Kasumi-1 (cell line): ENCODE data around the gene TMEM191C.
"Not testable (repeated sequence)": the region's sequence is repeated elsewhere in the genome, so short reads cannot be mapped to it uniquely, and the experiment has no call there.

Source experiments
- DNase-seq, 2 experiments: peaks; one replicate each; lab custom pipeline; 2025; lab: John Stamatoyannopoulos, UW

Gene TMEM191C

DNA sequence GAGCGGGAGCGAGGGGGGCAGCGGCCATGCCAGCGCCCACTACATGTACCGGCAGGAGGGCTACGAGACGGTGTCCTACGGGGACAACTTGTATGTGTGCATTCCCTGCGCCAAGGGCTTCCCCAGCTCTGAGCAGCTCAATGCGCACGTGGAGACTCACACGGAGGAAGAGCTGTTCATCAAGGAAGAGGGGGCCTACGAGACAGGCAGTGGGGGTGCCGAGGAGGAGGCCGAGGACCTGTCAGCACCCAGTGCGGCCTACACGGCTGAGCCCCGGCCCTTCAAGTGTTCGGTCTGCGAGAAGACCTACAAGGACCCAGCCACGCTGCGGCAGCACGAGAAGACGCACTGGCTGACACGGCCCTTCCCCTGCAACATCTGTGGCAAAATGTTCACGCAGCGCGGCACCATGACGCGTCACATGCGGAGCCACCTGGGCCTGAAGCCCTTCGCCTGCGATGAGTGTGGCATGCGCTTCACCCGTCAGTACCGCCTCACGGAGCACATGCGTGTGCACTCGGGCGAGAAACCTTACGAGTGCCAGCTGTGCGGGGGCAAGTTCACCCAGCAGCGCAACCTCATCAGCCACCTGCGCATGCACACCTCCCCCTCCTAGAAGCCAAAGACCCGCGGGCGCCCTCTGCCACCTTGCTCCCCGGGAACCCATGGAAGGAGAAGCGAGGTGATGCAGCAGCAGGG, 20.9 kb upstream of the TMEM191C start:
- no peak for DNase-seq

DNA sequence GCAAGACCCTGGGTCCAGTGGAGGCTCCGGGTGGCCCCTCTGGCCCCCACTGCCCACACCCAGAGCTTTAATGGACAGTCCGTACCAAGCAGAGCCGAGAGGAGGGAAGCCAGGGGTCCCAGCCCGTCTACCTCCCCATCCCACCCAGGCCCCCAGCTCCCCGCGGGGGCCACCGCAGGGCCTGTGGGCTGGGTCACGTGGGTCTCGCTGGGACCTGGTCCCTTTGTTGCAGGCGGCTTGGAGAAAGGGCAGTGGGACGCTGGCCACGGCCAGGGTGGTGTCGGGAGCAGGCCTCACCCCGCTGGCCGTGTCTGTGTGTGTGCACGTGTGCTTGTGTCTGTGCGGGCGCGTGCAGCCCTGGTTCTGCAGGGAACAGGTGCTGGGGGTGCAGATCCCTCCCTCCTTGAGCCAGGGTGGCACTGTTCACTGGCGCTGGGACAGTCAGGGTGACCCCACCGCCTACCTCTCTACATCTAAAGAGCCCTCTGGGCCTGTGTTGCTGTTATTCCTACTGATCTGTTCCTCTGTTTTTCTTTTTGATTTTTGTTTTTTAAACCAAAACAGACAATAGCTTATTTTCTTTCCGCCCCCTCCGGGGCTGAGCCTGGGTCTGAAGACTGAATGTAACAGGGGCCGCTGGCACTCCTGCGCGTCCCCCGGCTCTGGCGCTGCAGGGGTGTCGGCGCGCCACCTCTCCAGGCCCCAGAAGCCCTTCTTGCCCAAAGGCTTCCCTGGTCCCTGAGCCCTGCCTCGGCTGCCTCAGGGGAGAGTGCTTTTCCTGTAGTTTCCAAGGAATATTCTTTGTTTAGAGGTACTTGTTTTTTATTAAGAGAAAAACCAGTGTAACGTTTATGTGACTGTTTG, 20.1 kb upstream of the TMEM191C start:
- DNase-seq: no peak

DNA sequence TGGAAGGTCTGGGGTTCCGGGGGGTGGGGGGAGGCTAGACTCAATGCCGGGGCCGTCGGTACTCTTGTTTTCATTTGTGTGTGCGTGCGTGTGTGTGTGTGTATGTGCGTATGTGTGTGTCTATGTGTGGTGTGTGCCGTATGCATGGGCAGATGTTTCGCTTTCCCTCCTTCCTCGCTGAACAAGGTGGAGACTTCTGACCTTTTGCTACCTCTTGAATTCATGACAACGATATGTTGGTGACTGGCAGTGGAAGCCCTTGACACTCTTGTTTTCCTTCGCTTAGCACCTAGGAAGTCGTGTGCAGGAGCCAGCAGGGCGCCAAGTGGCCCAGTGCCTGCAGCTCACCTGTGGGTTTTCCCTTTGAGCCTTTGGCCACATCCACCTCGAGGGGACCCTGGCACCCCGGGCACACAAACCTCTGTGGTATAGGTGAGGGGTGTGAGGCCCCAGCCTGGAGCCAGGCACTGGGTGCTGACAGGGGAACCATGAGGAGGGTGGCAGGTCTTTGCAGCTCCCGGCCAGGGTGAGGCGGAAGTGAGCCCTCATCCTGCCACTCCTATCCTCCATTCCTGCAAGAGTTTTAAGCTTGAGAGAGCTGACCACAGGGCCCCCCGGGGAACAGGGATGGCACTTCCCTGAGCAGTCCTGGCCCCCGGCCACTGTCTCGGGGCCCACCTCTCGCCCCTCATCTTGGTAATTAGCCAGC, 19.3 kb upstream of the TMEM191C start:
- no peak for DNase-seq

DNA sequence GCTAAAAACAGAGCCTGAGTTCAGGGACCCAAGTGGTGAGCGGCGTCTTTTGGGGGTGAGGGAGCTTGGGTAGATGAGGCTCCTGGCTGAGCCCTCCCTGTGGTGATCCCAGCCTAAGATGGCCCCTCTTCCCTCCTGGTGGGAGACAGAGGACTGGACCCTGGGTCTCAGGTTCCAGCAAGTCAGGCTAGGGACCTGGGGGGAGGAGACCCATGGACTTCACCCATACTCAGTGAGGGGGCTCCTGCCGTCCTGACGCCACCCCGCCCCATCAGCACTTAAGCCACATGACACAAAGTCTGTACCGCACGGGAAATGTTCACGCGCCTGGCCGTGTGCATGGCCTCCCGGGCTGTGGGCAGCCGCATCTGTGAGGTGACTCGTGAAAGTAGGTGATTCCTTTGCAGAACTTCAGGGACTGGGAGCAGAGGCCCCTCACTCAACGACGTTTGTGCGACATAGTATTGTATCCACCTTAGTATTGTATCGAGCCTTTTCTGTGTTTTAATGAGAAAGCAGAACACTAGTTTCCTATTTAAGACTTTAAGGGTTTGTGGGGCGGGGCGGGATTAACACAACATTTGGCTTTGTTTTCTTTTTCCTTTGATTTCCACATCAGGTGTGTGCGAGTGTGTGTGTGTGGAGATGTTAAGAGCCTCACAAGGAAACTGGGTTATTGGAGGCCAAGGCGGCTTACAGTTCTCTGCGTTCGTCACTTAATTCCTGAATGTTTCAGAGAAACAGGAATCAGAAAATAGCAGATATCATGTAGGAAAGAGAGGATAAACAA, 18.4 kb upstream of the TMEM191C start:
- no peak for DNase-seq

DNA sequence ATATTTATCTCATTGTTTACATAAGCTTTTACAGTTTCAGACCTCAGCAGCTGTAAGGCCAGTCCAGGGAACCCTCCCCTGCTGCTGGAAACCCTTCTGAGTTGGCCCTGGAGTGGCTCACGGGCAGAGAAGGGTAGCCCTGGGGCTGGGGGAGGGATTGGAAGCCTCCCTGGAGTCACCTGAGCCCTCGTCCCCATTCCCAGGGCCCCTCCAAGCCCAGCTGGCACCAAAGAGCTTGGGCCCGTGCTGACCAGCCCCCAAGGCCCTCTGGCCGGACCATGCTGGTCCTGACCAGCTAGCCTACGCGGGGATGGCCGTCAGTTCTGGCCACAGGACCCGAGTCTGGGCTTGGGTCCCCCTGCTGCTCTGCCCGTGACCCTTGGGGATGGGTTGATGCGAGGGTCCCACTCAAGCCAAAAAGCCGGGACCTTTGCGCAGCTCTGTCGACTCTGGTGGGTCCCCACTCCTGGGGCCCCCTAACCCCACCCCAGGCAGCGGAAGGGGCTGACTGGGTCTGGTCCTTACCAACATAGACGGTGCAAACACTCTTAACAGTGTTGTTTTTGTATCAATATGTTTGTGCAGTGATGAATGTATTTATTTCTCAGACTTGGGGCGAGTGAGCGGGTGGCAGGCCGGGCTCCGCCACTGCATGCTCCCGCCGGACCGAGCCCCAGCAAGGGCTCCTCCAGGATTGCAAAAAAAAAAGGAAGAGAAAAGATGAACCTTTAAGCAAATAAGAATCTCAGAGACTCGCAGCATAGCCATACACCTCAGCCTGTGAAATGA, 17.5 kb upstream of the TMEM191C start:
- no peak for DNase-seq

DNA sequence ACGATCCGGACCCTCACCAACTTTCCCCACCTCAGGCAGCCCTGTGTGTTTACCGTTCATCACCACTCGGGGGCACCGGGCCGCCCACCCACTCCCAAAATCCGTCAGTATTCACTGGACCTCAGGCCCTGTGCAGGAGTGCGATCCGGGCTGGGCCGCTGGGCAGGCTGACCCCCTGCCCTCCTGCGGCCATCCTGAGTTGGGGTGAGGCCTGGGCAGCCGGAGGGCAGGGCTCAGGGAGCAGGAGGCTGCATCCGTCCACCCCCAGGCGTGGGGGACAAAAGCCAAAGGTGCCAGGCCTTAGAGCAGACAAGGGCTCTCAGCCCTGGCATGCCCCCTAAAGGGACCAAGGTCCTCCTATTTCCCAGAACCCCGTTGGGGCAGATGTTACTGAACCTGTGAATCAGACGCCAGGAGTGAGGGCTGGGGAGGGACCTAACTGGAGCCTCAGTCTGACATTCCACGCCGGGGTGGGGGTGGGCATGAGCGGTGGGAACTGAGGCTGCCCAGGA, 16.8 kb upstream of the TMEM191C start:
- no peak for DNase-seq

DNA sequence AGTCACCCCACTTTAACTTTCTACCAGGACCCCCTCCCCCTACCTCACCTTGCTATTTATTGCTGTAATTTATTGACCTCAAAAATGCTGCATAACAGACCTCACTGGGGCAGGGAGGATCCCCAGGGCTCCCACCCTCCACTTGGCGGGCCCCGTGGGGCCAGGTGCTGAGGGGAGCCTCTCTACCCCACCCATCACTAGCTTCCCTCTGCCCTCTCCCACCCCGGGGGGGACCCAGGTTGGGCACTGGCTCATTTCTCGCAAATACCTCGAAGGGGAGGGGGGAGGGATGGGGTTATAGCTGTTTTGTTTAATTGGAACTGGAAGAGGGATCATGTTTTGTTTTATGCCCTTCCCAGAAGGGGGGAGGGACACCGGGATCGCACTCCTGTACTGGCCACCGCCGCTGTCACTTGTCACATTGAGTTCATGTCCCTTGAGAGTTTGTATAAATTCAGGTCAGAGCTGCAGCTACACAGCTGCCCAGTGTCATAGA, 16.3 kb upstream of the TMEM191C start:
- no peak for DNase-seq

DNA sequence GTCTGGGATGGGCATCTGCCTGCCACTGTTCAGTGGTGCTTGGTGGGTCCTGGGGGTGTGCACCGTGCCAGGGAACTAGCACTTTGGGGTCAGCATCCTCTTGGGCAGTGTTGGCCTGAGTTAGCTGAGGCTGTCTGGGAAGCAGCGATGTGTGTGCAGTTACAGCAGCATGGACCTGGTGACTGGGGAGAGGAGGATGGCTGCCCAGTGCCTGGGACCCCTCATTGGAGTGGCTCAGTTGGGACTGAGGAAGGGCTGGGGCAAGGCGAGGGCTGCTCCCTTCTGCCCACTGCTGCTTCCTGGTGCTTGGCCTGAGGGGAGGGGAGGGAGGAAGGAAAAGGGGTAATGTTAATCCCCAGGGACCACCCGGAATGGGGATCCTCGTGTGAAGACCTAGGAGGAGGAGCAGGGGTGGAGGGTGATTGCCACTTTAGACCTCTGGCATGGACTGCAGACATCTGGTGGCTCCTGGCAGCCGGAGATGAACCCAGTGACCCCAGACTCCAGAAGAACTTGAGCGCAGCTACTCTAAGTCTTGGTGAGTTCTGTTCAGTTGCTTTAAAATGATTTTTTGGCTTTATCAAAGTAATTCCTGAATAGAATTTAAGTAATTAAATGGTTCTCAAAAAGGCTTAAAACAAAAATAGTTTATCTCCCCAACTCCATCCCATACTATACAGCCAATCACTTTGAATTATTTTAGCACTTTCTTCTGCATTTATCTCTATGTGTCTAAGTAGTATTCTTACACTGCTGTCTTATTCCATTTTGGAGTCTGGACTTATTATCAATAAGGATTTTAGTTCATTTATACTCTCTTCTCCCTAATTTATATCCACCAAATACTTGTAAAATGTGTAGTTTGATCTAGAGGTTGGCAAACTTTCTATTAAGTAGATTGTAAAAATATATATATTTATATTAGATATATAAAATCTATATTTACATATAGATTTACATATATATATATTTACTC, 15.4 kb upstream of the TMEM191C start:
- DNase-seq: no peak

DNA sequence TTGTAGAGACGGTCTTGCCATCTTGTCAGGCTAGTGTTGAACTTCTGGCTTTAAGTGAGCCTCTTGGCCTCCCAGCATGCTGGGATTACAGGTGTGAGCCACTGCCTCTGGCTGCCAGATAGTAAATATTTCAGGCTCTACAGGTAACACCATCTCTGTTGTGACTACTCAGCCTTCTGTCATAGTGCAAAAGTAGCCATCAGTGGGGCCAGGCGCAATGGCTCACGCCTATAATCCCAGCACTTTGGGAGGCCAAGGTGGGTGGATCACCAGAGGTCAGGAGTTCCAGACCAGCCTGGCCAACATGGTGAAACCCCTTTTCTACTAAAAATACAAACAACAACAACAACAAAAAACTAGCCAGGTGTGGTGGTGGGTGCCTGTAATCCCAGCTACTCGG, 14.5 kb upstream of the TMEM191C start:
- DNase-seq: not testable (repeated sequence)

DNA sequence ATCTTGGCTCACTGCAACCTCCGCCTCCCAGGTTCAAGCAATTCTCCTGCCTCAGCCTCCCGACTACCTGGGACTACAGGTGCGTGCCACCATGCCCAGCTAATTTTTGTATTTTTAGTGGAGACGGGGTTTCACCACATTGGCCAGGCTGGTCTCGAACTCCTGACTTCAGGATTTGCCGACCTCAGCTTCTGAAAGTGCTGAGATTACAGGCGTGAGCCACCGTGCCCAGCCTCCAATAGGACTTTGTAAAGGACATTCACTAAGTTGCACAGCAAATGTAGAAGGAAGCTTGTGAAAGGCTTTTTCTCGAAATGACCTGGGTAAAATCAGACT, 12.2 kb upstream of the TMEM191C start:
- DNase-seq: not testable (repeated sequence)

DNA sequence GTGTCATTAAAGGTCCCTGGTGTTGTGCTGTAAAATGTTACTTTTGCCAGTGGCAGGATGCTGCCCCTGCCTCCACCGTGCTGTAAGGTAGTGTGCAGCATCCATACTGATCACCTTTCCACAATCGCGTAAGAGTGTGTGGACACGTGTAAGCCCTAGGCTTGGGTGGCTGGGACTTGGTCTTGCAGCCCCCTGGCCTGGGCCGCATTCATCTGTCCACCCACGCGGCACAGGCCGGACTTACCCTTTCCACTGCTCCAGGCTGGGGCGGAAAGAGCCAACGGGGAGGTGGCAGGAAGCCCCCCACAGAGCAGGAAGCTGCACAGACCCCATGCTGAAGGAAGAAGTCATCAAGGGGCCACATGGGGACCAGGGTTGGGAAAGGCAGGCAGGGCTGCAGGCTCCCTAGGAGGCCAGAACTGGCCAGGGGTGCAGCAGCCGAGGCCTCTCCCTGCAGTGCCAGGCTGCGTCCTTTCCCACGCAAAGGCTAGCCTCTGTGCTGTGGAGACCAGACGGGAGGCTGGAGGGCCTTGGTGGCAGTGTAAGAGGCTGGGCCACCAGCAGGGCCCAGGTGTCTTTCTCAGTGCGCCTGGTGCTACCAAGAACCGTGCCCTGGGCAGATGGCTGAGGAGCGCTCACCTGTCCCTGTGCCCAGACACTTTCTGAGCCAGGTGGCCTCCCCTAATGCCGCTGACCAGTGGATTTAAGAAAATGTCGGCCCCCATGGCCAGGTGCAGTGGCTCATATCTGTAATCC, 11.7 kb upstream of the TMEM191C start:
- no peak for DNase-seq

DNA sequence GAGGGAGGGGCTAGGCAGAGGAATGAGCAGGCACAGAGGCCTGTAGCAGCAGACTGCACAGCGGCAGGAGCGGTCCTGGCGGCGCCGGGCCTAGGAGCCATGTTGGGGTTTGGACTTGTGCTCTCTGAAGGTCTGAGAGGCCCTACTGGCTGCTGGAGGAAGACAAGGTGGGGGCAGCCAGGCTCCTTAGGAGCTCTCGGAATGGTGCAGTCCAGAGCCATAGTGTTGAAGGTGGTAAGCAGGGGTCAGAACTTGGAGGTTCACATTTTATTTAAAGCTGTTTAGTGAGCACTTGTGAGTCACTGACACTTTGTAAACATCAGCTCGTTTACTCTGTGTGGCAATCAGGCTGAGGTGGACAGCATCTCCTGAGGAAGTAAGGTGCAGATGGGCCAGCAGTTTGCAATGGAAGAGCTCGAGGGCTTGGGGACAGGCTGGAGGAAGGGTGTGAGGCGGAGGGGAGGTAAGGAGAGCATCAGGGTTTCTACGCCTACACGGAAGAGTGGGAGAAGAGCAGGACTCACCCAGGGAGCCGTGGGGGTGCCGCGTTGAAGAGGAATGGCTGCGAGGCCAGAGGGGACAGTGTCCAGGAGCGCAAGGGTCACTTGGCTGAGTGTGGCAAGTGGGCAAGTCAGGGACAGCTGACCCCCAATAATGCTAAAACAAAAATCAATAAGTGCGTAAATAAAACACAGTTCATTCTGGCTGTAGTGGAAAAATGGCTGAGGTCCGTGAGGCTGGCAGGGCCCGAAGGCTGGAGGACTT, 10.0 kb upstream of the TMEM191C start:
- DNase-seq: no peak

DNA sequence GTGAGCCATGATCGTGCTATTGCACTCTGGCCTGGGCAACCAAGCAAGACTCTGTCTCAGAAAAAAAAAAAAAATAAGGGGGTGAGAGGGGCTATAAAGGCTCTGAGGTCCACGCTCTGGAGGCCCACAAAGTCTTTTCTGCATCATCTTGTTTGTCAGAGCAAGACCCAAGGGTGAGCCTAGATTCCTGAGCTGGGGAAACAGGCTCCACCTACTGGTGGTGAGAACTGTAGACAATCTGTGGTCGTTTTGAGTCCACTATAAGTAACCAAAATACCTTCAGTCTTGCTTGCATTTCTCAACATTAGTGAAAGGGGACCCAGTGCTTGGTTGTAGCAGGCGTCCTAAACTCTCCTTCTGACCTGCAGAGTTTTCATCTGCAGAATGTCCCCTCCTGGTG, 4.5 kb upstream of the TMEM191C start:
- DNase-seq: not testable (repeated sequence)

DNA sequence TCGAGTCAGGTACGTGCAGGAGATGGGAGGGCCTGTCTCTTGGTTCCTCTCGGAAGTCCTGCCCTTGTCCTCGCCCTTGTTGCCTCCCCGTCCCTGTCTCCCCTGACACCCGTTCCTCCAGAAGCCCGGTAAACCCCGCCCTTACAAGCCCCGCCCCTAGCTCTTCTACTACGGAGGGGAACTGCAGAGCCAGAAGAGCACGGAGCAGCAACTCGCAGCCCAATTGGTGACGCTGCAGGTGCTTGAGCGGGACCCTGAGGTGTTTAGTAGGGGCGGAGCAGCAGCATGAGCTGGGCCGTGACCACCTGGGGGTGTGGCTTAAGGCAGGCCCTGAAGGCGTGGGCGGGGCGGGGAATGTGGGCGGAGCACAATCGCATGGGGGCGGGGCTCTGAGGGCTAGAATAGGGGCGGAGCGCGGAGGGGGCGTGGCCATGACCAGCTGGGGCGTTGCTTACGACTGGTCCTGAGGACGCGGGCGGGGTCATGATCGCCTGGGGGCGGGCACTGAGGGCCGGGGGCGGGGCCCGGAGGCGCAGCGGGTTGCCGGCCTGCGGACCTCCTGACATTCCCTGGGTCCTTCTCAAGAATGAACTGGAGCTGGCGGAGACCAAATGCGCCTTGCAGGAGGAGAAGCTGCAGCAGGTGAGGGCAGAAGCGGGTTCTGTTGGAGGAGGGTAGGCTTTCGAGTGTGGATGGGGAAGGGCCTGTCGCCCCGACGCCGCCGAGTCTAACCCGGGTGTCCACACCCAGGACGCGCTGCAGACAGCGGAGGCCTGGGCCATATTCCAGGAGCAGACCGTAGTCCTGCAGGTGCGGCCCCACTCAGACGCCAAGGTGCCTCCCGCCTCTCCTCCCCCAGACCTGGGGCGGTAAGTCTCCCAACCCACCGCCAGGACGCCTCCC, 1.3 kb downstream of the TMEM191C start:
- not testable (repeated sequence) for DNase-seq

DNA sequence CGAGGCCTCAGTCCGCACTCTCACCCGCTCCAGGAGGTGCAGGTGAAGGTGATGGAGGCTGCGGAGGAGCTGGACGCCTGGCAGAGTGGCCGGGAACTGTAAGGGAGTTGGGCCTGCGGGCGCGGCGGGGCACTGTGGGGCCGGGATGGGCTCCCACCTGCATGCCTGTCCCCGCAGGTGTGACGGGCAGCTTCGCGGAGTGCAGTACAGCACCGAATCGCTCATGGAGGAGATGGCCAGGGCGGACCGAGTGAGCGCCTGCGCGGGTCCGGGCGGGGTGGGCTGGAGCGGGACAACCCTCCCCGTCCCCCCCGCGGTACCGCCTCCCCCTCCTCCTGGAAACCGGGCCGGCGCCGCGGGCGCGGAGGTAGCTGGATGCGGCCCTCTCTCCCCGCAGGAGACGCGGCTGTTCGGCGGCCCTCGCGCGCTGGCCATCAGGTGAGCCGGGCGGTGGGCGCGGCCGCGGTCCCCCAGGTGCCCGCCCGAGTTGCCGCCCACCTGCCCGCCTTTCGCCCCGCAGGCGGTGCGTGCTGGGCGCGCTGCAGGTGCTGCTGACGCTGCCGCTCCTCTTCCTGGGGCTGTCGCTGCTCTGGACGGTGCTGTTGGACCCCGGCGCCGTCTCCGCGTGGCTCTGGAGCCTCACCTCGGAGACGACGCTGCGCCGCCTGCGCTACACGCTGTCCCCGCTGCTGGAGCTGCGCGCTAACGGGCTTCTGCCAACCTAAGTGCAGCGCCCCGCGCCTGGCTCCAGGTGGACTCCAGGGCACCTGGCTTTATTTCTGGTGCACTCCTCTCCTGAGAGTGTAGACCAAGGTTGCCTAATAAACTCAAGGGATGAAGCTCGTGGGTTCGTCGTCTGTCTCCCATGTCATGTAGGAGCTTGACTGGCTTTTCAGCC, 2.2 kb downstream of the TMEM191C start:
- DNase-seq: not testable (repeated sequence)

DNA sequence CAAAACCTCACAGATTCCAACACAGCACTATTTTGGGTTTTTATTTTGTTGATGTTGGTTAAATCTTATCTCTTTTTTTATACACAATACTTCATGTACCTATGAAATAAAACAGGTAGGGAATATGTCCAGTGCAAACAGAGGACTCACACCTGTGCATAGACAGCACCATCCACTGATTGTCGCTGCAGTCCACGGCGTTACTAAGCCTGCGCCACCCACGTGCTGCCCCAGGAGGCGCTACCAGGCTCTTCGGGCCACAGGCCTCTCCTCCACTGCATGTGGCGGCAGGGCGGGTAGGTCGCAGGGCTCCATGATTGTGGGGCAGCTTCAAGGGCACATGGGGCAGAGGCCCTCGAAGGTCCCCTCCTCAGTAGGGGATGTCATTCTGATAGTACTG, 5.8 kb downstream of the TMEM191C start:
- not testable (repeated sequence) for DNase-seq
